Amniotic epithelial cell (primary cell): Measurements from ENCODE around the gene GPR85.
"Not testable (repeated sequence)": the region's sequence is repeated elsewhere in the genome, so short reads cannot be mapped to it uniquely, and the experiment has no call there.

Source experiments
- DNase-seq: peaks from one replicate; pipeline ENCODE4 v3.0.0-alpha.2; 2010; ENCODE audit warnings: low read depth

GPR85 gene

GRCh38 chr7:113083816-113084495 lies 2.7 kb downstream of the GPR85 start:
- DNase-seq, result no peak

- no peak for DNase-seq
These were observed 3.4 kb downstream of the GPR85 start for GRCh38 chr7:113083132-113083815.

GRCh38 chr7:113078331-113078730 lies 8.3 kb downstream of the GPR85 start:
- DNase-seq, result no peak

DNA sequence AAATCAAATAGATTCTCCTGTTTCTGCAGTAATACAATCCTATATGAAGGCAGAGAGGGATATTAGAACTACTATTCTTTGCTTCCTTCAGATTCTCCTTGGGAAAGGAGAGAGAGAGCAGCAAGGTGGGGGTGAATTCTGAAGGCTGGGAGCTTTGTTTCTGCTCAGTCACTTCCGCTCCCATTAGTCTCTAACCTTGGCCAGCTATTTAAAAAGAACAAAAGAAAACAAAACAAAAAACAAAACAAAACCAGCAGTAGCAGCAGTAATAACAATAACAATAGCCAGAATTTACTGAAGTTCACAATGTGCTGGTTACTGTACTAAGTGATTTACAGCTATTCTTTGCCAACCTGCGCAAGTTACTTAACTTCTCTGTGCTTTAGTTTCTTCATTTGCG lies 9.9 kb downstream of the GPR85 start:
- no peak for DNase-seq

GRCh38 chr7:113071465-113071864 lies 15.2 kb downstream of the GPR85 start:
- peak; percentile 63 for DNase-seq

DNA sequence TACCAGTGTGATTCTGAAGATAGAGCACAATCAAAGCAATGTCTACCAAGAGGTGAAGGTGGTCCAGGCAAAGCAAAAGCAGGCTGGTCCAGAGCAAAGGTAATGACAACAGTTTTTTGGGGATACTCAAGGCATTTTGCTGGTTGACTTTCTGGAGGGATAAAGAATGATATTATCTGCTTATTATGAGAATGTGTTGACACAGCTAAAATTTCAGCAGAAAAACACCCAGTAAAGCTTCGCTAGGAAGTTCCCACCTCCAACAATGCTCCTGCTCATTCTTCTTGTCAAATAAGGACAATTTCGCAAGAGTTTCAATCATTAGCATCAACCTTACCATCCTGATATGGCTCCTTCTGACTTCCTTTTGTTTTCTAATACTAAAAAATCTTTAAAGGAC lies 24.1 kb downstream of the GPR85 start:
- no peak for DNase-seq

DNA sequence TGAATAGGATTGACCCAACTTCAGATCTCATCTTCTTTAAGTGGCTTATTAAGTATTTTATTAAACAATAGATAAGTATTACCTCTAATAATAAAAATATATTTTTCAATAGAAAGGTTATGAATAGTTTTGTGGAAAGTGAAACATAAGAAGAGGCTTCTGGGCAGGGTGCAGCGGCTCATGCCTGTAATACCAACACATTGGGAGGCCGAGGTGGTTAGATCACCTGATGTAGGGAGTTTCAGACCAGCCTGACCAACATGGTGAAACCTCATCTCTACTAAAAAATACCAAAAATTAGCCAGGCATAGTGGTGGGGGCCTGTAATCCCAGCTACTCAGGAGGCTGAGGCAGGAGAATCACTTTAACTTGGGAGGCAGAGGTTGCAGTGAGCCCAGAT lies 26.5 kb downstream of the GPR85 start:
- DNase-seq, result no peak

DNA sequence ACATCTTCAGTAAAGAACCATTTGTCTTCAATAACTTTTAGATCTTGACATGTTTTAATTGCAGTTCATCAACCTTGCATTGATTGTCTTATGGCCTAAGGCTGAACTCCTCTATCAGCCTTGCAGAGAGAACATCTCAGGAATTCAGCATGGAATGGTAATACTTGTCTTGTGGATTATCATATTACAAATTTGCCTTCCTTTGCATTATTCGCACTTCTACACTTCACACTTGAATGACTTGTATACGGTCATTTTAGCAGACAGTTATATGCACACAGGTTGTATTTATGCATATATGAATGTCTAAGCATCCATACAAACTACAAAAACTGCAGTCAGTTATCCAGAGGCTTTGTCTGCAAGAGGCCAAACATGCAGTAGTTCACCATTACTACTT lies 31.7 kb downstream of the GPR85 start:
- no peak for DNase-seq

DNA sequence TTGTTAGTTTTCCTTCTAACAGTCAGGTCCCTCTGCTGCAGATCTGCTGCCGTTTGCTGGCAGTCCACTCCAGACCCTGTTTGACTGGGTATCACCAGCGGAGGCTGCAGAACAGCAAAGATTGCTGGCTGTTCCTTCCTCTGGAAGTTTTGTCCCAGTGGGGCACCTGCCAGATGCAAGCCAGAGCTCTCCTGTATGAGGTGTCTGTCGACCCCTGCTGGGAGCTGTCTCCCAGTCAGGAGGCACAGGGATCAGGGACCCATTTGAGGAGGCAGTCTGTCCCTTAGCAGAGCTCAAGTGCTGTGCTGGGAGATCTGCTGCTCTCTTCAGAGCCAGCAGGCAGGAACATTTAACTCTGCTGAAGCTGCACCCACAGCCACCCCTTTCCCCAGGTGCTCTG lies 32.4 kb downstream of the GPR85 start:
- DNase-seq, result not testable (repeated sequence)

DNA sequence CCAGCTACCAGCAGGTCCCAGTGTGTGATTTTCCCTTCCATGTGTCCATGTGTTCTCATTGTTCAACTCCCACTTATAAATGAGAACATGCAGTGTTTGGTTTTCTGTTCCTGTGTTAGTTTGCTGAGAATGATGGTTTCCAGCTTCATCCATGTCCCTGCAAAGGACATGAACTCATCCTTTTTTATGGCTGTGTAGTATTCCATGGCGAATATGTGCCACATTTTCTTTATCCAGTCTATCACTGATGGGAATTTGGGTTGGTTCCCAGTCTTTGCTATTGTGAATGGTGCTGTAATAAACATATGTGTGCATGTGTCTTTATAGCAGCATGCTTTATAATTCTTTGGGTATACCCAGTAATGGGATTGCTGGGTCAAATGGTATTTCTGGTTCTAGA lies 37.4 kb downstream of the GPR85 start:
- not testable (repeated sequence) for DNase-seq

- no peak for DNase-seq
These were observed 40.2 kb downstream of the GPR85 start for GRCh38 chr7:113046453-113046852.

DNA sequence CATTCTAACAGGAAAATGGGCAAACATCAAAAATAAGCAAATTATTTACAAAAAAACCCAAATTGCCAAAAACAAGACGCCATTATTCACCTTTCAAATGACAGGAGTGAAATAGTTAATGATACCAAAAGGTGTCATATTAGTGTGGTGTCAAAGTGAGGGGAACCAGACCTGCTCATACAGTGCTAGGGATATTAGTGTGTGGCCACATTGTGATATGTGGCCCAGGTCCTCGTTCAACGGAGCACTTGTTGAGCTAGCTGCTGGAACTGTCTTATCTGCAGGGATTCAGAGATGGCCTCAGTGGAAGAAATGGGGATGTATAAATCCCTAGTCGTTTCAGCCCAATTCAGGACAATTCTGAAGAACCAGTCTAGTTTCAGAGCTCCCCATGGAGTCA lies 41.2 kb downstream of the GPR85 start:
- DNase-seq, result no peak

DNA sequence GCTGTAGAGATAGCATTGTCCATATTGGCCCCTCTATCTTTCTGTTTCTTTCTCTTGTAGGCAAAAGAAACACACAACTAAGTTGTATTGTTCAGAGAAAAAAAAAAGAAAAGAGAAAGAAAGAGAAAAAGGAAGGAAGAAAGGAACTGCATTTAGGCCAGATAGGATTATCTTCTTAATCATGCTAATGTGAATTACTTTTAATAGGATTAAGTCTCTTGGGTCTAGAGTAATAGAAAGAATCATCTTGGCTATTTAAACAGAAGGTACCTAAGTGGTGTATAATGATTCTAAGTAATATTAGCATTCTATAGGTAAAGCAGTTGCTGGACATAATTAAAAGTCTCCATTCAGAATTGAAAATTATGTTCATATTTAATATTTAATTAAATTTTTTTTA lies 42.2 kb downstream of the GPR85 start:
- no peak for DNase-seq

- DNase-seq, result no peak
These were observed 45.8 kb downstream of the GPR85 start for GRCh38 chr7:113040849-113041248.

GRCh38 chr7:113033959-113034358 lies 52.7 kb downstream of the GPR85 start:
- no peak for DNase-seq
